DMS 273 treated with DMSO at 0.1 percent for 48 hours (cell line): ENCODE data around the gene ILKAP.

Source experiments
- DNase-seq: peaks from one replicate; lab custom pipeline; 2025; lab: John Stamatoyannopoulos, UW

ILKAP gene

GRCh38 chr2:238166391-238167343 lies 36.8 kb downstream of the ILKAP start:
- DNase-seq: no peak

GRCh38 chr2:238165288-238165921 lies 38.1 kb downstream of the ILKAP start:
- DNase-seq: no peak

GRCh38 chr2:238164906-238165287 lies 38.6 kb downstream of the ILKAP start:
- DNase-seq: no peak

DNA sequence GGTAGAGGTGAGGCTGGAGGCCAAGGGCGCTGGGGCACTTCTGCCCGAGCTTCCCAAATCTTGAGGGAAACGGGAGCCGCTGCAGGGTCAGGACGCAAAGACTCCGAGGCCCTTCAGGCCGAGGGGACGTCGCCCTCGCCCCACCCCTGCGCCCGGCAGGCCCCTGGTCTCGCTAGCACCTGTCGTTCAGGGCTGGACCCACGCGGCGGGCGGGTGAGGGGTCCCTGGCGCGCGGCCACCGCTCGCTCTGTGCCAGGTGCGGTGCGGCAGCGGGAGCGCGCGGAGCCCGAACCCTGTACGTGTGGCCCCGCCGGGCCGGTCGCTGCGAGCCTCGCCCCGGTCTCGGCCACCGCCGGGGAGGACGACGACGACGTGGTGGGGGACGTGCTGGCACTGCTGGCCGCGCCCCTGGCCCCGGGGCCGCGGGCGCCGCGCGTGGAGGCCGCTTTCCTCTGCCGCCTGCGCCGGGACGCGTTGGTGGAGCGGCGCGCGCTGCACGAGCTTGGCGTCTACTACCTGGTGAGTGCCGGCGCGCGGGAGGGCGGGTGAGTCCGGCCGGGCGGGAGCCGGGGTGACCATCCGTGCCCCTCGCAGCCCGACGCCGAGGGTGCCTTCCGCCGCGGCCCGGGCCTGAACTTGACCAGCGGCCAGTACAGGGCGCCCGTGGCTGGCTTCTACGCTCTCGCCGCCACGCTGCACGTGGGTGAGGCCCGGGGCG lies 39.9 kb downstream of the ILKAP start:
- DNase-seq: no peak

DNA sequence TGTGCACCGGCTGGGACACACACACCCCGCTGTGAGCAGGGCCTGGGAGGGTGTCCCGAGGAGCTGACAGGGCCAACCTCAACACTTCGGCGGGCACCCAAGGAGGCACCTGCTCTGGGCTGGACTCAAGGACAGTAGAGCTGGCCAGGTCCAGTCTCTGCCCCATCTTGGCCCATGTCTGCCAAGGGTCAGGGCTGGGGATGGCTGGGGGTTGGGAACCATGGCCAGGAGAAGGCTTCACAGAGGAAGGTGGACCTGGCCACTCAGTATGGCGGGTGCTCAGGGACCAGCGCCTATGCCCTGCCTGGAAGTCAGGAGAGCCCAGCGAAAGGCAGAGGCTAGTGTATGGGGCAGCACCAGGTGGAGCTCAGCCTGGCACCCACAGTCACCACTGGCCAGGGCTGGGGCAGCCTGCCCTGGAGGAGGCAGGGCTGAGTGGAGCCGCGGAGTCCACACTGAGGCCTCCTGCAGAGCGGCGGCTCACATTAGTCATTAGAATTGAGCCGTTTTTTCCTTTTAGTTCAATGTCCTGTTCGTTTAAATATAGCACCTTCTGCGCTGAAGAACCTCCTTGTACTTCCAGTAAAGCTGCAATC lies 40.6 kb downstream of the ILKAP start:
- no peak for DNase-seq

DNA sequence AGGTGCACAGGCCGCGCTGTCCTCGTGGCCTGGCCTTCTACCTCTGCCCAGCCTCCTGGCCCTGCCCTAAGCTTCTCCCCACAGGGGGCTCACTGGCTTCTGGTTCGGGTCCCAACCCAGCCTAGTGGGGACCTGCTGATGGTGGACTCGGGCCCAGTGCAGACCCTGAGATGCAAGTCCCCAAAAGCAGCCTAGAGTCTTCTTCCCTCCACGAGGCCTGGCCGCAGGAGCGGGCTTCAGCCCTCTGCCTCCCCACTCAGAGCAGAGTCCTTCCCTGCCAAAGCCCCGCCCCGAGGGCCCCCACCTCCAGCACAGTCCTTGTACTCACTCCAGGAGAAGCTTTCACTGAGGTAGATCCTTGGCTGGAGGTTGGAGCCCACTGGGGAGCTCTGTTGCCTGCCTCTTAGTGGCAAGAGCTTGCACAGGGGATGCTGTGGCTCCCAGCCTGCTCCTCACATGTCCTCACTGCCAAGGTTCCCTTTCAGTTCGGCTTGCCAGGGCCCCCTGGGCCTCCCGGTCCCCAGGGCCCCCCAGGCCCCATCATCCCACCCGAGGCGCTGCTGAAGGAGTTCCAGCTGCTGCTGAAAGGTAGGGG lies 41.1 kb downstream of the ILKAP start:
- no peak for DNase-seq

GRCh38 chr2:238161291-238162051 lies 42.0 kb downstream of the ILKAP start:
- no peak for DNase-seq

DNA sequence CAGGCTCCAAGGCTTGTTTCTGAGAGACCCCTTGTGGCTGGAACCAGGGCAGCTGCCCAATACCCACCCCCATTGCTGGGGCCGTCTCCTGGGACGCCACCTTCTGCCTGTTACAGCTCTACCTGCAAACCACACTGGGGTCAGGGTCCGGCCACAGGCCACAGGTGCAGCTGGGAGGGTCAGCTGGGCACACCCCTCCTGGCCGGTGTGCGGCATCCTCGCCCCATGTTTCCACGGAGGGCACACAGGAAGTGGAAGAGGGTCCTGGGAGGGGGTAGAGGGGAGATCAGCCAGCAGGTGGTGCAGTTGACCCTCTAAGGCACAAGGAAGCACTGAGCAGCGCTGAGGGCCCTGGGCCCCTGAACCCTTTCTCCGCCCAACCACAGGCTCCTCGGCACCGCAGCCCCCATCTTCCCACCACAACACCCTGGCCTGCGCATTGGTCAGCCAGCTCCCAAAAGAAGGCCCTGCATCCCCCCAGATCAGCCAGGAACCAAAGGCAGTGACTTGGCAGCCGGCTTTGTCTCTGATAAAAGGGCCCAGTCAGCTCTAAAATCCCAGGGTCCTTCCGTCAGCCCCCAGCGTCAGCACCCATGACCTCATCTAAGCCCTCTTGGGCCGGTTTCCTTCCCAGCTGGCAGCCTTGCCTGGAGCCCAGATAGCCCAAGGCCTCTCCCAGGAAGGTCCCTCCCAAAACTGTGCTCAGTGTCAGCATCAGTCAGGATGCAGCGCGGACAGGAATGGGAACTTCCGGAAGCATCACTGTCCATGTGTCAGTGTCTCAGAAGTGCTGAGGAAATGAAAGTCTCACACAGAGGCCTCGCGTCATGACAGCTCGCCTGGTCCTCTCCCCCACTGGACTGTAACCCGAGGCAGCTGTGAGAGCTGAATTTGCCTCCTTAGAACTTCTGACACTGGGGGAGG lies 43.0 kb downstream of the ILKAP start:
- DNase-seq: no peak

- DNase-seq: no peak
Observed at GRCh38 chr2:238159661-238160205, 43.8 kb downstream of the ILKAP start.

- no peak for DNase-seq
Observed at GRCh38 chr2:238159071-238159539, 44.4 kb downstream of the ILKAP start.

GRCh38 chr2:238158509-238159070 lies 44.9 kb downstream of the ILKAP start, which contains the start of gene ERFE:
ERFE (plus strand) TSS chr2:238158970; CDS start chr2:238159008, 38 bp downstream.
- DNase-seq: no peak

DNA sequence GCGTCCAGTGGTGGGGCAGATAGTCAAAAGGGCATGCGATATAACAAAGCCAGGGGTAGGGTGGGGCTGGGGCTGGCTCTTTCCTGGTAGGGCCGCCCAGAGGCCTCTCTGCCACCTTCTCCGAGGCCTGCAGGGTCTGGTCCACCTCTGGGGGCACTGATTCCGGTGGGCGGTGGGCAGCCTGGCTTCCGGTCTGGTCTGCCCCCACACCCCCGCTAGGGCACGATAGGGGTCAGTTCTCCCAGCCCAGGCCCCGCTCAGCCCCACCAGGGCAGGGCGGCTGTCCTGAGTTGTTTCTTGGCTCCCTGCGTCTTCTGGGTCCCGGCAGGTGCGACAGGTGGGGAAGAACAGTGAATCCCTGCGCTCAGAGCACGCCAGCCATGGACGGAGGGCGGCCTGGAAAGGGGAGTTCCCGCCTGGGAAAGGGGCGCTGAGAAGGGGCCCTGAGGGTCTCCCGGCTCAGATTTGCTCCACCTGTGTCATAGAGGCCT lies 45.4 kb downstream of the ILKAP start:
- DNase-seq: no peak

- DNase-seq: no peak
Observed at GRCh38 chr2:238157506-238158017, 45.9 kb downstream of the ILKAP start.

DNA sequence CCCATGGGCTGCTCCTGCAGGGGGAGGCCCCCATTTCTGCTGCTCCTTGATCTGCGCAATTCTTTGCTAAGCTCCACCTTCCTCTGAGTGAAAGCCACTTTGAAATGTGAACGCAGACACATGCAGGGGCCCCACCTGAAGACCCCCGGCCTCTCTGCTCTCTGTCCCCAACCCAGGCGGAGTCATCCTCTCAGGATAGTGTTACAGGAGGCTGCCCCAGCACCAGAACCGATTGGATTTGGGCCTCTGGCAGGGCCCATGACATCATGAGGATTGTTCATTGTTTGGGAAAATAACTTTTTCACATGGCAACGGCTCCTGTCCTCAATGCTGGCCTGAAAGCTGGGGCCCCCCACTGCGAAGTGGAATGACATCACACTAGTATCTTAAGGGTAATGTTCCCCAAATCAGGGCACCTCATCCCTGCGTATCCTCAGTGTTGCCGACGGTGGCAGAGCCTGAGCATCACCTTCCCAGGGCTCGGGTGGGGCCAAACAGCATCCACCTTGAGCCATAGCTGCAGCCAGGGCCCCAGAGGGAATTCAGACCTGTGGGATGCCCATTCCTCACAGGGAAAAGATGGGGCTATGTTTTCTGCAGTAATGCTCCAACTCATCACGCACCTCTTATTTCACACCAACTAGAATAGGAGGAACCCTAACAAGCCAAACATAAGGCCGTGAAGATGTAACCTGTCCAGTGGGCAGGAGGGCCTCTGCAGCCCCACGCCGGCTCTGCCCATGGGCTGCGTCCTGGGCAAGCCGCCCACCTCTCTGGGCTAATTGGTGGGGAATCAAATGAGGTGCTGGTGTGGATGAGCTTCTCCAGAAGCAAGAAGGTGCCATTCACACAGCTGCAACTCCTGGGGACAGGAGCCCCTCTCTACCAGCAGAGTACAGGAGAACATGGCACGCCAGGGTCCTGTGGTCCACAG lies 47.5 kb downstream of the ILKAP start:
- no peak for DNase-seq

DNA sequence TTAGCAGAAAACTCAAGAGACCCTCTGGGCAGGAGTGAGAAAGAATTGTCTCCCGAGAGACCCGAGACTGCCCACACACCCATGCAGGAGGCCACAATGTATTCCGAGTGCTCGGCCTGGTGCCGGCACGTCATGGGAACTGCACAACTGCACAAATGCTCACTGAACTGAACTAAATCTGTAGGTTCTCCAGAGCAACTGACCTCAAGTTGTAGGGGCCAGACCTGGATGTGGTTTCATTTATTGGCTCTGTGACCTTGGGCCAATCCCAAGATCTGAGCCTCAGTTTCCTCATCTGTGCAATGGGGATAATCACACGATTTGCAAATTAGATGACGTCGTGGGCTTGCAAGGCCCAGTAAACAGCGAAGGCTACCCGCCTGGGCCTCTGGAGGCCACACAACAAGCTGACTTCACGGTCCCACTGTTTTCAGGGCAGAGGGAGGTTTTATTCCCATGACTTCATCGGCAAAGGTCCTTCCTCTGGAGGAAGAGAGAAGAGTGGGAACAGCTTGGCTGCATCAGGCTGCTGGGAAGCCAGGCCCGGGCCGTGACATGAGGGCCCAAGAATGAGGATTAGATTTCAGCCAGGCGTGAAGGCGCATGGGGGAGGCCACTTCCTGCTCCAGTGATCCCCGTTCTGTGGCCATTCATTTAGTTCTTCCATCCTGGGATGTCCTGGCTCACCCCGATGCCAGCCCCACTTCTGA lies 48.3 kb downstream of the ILKAP start:
- no peak for DNase-seq

GRCh38 chr2:238154570-238154969 lies 48.9 kb downstream of the ILKAP start:
- no peak for DNase-seq
